Coronary artery (tissue), 2 donors: Measurements from ENCODE around the gene AHNAK.

ENCODE experiments used
- DNase-seq: peaks from one replicate; pipeline ENCODE4 v3.0.0-alpha.2; 2017; ENCODE audit warnings: low spot score
- H3K27ac ChIP-seq, 2 donors: fragments of 200-600 bp; sonication (generic); one replicate each; pipeline ENCODE4 v1.5.1; 2016 to 2019
- H3K4me3 ChIP-seq: fragments of 200-600 bp; sonication (generic); 2 replicates; pipeline ENCODE4 v1.5.1; 2016; ENCODE audit warnings: mild to moderate bottlenecking, moderate library complexity
- CTCF ChIP-seq: fragments of 200-600 bp; sonication (generic); IDR thresholded peaks from one replicate; pipeline ENCODE4 v1.5.1; 2019; ENCODE audit warnings: antibody characterized with exemption

The AHNAK gene

GRCh38 chr11:62423012-62423411 is 123.6 kb downstream of the AHNAK start:
- no peak overlapping the region for H3K4me3 ChIP-seq
- no peak for DNase-seq
- no peak for TF ChIP-seq CTCF
- no peak overlapping the region for H3K27ac ChIP-seq

- DNase-seq, result no peak
- H3K27ac ChIP-seq, result no peak overlapping the region
- H3K4me3 ChIP-seq, result no peak overlapping the region
- no peak for TF ChIP-seq CTCF
Observed at GRCh38 chr11:62421996-62422395, 124.6 kb downstream of the AHNAK start.

GRCh38 chr11:62420882-62421281 is 125.7 kb downstream of the AHNAK start:
- no peak for TF ChIP-seq CTCF
- no peak for DNase-seq
- Histone ChIP-seq H3K4me3 (no peak overlapping the region), H3K27ac (no peak overlapping the region)

GRCh38 chr11:62419943-62420342 is 126.7 kb downstream of the AHNAK start:
- DNase-seq, result no peak
- Histone ChIP-seq H3K4me3 (no peak overlapping the region), H3K27ac (peak overlapping the region in 1 of 2 donors; percentile 47)
- no peak for TF ChIP-seq CTCF

- Histone ChIP-seq H3K27ac (peak overlapping the region in 1 of 2 donors; percentile 47), H3K4me3 (no peak overlapping the region)
- TF ChIP-seq CTCF, result no peak
- no peak for DNase-seq
Observed at GRCh38 chr11:62419314-62419929, 127.2 kb downstream of the AHNAK start.

GRCh38 chr11:62418733-62419132 is 127.9 kb downstream of the AHNAK start, which contains the start of gene SCGB1A1:
SCGB1A1 (plus strand) TSS chr11:62419033; CDS start chr11:62419096, 63 bp downstream.
- Histone ChIP-seq H3K27ac (peak within 1 kb of the TSS in 1 of 2 donors; percentile 47), H3K4me3 (no peak within 1 kb of the TSS)
- DNase-seq, result no peak
- no peak for TF ChIP-seq CTCF

- no peak for TF ChIP-seq CTCF
- Histone ChIP-seq H3K27ac (no peak overlapping the region), H3K4me3 (no peak overlapping the region)
- no peak for DNase-seq
Observed at GRCh38 chr11:62418136-62418535, 128.5 kb downstream of the AHNAK start.
